Tibial nerve (tissue), 3 donors: Measurements from ENCODE around the gene CDNF.

Experiments
- POLR2A ChIP-seq, 2 donors: fragments of 450-650 bp; IDR thresholded peaks; one replicate each; pipeline ENCODE4 v1.6.1; 2017; ENCODE audit warnings: antibody characterized with exemption in 2 of 2, mild to moderate bottlenecking in 2 of 2, moderate library complexity in 2 of 2
- TF ChIP-seq, protein P1 (sequence below), 5 experiments: fragments of 200-600 bp in 3 of 5; fragments of 450-650 bp in 2 of 5; sonication (generic) in 3 of 5; IDR thresholded peaks; one replicate each; pipeline ENCODE4 v1.5.1; 2016 to 2019; ENCODE audit warnings: antibody characterized with exemption in 5 of 5, mild to moderate bottlenecking in 3 of 5, moderate library complexity in 2 of 5

GRCh38 chr10:14879928-14880193 is 42.0 kb upstream of the CDNF start:
- TF ChIP-seq POLR2A (IDR thresholded peaks at IDR 0.05) = no peak
- TF ChIP-seq, protein P1, sequence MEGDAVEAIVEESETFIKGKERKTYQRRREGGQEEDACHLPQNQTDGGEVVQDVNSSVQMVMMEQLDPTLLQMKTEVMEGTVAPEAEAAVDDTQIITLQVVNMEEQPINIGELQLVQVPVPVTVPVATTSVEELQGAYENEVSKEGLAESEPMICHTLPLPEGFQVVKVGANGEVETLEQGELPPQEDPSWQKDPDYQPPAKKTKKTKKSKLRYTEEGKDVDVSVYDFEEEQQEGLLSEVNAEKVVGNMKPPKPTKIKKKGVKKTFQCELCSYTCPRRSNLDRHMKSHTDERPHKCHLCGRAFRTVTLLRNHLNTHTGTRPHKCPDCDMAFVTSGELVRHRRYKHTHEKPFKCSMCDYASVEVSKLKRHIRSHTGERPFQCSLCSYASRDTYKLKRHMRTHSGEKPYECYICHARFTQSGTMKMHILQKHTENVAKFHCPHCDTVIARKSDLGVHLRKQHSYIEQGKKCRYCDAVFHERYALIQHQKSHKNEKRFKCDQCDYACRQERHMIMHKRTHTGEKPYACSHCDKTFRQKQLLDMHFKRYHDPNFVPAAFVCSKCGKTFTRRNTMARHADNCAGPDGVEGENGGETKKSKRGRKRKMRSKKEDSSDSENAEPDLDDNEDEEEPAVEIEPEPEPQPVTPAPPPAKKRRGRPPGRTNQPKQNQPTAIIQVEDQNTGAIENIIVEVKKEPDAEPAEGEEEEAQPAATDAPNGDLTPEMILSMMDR (IDR thresholded peaks at IDR 0.05) = no peak
